Mesendoderm (in vitro differentiated cells): ENCODE results near the gene ELMOD3.

Experiments used
- DNase-seq: peaks from one replicate; pipeline ENCODE4 v3.0.0; 2013
- H2AK5ac ChIP-seq: 2 replicates; pipeline ENCODE4 v1.6.1; 2013; ENCODE audit warnings: low read length, inconsistent platforms
- H2BK120ac ChIP-seq: 2 replicates; pipeline ENCODE4 v1.6.1; 2013; ENCODE audit warnings: low read depth, mild to moderate bottlenecking, low read length, moderate library complexity, mixed read lengths
- H2BK15ac ChIP-seq: replicated peaks from 2 replicates; pipeline ENCODE4 v1.6.1; 2013; ENCODE audit warnings: low read depth, mild to moderate bottlenecking, moderate library complexity
- H2BK5ac ChIP-seq: 2 replicates; pipeline ENCODE4 v1.6.1; 2013; ENCODE audit warnings: low read length, inconsistent platforms
- H3K18ac ChIP-seq: 2 replicates; pipeline ENCODE4 v1.6.1; 2013; ENCODE audit warnings: mild to moderate bottlenecking, low read length, mixed read lengths
- H3K23ac ChIP-seq: one replicate; pipeline ENCODE4 v1.6.1; 2013; ENCODE audit warnings: low read length
- H3K27ac ChIP-seq: 2 replicates; pipeline ENCODE4 v1.5.1; 2013; ENCODE audit warnings: low read depth, mild to moderate bottlenecking, inconsistent platforms, low read length, moderate library complexity
- H3K27me3 ChIP-seq: 2 replicates; pipeline ENCODE4 v1.6.1; 2013; ENCODE audit warnings: low read length, control low read depth, mild to moderate bottlenecking, inconsistent platforms; ENCODE audit not compliant: insufficient read depth, poor library complexity
- H3K36me3 ChIP-seq: 2 replicates; pipeline ENCODE4 v1.6.1; 2013; ENCODE audit warnings: low read length, inconsistent platforms; ENCODE audit not compliant: control insufficient read depth, insufficient read depth
- H3K4ac ChIP-seq: one replicate; pipeline ENCODE4 v1.6.1; 2013; ENCODE audit warnings: low read depth, mild to moderate bottlenecking, low read length, moderate library complexity
- H3K4me1 ChIP-seq: 2 replicates; pipeline ENCODE4 v1.6.1; 2013; ENCODE audit warnings: low read depth, low read length, inconsistent platforms; ENCODE audit not compliant: control insufficient read depth
- H3K4me2 ChIP-seq: 2 replicates; pipeline ENCODE4 v1.6.1; 2013; ENCODE audit warnings: low read length
- H3K4me3 ChIP-seq: 2 replicates; pipeline ENCODE4 v1.5.1; 2013; ENCODE audit warnings: mild to moderate bottlenecking, low read length
- H3K56ac ChIP-seq: one replicate; pipeline ENCODE4 v1.6.1; 2013; ENCODE audit warnings: low read length
- H3K79me1 ChIP-seq: 2 replicates; pipeline ENCODE4 v1.6.1; 2013; ENCODE audit warnings: low read length, inconsistent platforms
- H3K79me2 ChIP-seq: 2 replicates; pipeline ENCODE4 v1.6.1; 2013; ENCODE audit warnings: mild to moderate bottlenecking, low read length; ENCODE audit not compliant: control insufficient read depth, insufficient read depth
- H3K9ac ChIP-seq: 2 replicates; pipeline ENCODE4 v1.6.1; 2013; ENCODE audit warnings: low read length, inconsistent platforms
- H4K5ac ChIP-seq: one replicate; pipeline ENCODE4 v1.6.1; 2013; ENCODE audit warnings: low read length
- H4K8ac ChIP-seq: one replicate; pipeline ENCODE4 v1.6.1; 2013; ENCODE audit warnings: low read depth, mild to moderate bottlenecking, control low read depth, low read length, moderate library complexity
- WGBS: extraction: QIAGEN DNeasy Blood & Tissue Kit; methylation state at CpG from one replicate; pipeline ENCODE4 v1.1.7; 2013; ENCODE audit warnings: low lambda C conversion rate, missing lambda C conversion rate; ENCODE audit not compliant: insufficient coverage; ENCODE audit errors: extremely low coverage; 5-methylcytosine and 5-hydroxymethylcytosine counted together

Gene ELMOD3

GRCh38 chr2:85390941-85391669 is 36.5 kb downstream of the ELMOD3 start:
- no peaks in the 10 kb centered on the region for H3K27me3 ChIP-seq
- H3K23ac ChIP-seq = no peak overlapping the region
- no peaks in the 10 kb centered on the region for H3K79me2 ChIP-seq
- no peak overlapping the region for H3K18ac ChIP-seq
- H3K4me3 ChIP-seq = no peak overlapping the region
- no peak overlapping the region for H3K9ac ChIP-seq
- no peak overlapping the region for H2BK5ac ChIP-seq
- no peak overlapping the region for H4K8ac ChIP-seq
- no peak overlapping the region for H3K4me2 ChIP-seq
- H3K4ac ChIP-seq = no peak overlapping the region
- WGBS = no CpG with 5 or more reads among the region's 11 CpGs
- no peak overlapping the region for H2BK15ac ChIP-seq
- H3K4me1 ChIP-seq = no peaks in the 10 kb centered on the region
- no peak overlapping the region for H4K5ac ChIP-seq
- no peak overlapping the region for H2AK5ac ChIP-seq
- H3K36me3 ChIP-seq = no peaks in the 10 kb centered on the region
- no peak overlapping the region for H2BK120ac ChIP-seq
- H3K56ac ChIP-seq = no peak overlapping the region
- no peaks in the 10 kb centered on the region for H3K79me1 ChIP-seq
- H3K27ac ChIP-seq = no peak overlapping the region
- peak; percentile 78 for DNase-seq

- Histone ChIP-seq H4K5ac (no peak overlapping the region), H3K56ac (no peak overlapping the region), H3K4me2 (no peak overlapping the region), H3K79me2 (no peaks in the 10 kb centered on the region), H3K9ac (no peak overlapping the region), H4K8ac (no peak overlapping the region), H3K4ac (no peak overlapping the region), H3K4me1 (no peaks in the 10 kb centered on the region), H3K36me3 (no peaks in the 10 kb centered on the region), H2AK5ac (no peak overlapping the region), H2BK15ac (no peak overlapping the region), H3K27ac (no peak overlapping the region), H3K4me3 (no peak overlapping the region), H2BK5ac (no peak overlapping the region), H3K79me1 (no peaks in the 10 kb centered on the region), H3K27me3 (no peaks in the 10 kb centered on the region), H2BK120ac (no peak overlapping the region), H3K23ac (no peak overlapping the region), H3K18ac (no peak overlapping the region)
- no peak for DNase-seq
- WGBS = no CpG with 5 or more reads among the region's 4 CpGs
Measured at GRCh38 chr2:85393836-85394235, 39.3 kb downstream of the ELMOD3 start.

GRCh38 chr2:85394261-85394681 is 39.7 kb downstream of the ELMOD3 start:
- Histone ChIP-seq H3K23ac (no peak overlapping the region), H3K4ac (no peak overlapping the region), H3K36me3 (no peaks in the 10 kb centered on the region), H3K4me3 (no peak overlapping the region), H4K8ac (no peak overlapping the region), H3K4me2 (no peak overlapping the region), H3K79me2 (no peaks in the 10 kb centered on the region), H3K27ac (no peak overlapping the region), H3K4me1 (no peaks in the 10 kb centered on the region), H3K18ac (no peak overlapping the region), H3K79me1 (no peaks in the 10 kb centered on the region), H2BK5ac (no peak overlapping the region), H3K9ac (no peak overlapping the region), H3K56ac (no peak overlapping the region), H2AK5ac (no peak overlapping the region), H2BK15ac (no peak overlapping the region), H2BK120ac (no peak overlapping the region), H3K27me3 (no peaks in the 10 kb centered on the region), H4K5ac (no peak overlapping the region)
- DNase-seq = no peak
- WGBS = no CpG with 5 or more reads among the region's 4 CpGs

- Histone ChIP-seq H2BK5ac (no peak overlapping the region), H3K4me3 (no peak overlapping the region), H3K79me1 (no peaks in the 10 kb centered on the region), H3K79me2 (no peaks in the 10 kb centered on the region), H3K9ac (no peak overlapping the region), H3K36me3 (no peaks in the 10 kb centered on the region), H3K27ac (no peak overlapping the region), H3K23ac (no peak overlapping the region), H3K4ac (no peak overlapping the region), H4K8ac (no peak overlapping the region), H2AK5ac (no peak overlapping the region), H3K27me3 (no peaks in the 10 kb centered on the region), H3K56ac (no peak overlapping the region), H4K5ac (no peak overlapping the region), H2BK120ac (no peak overlapping the region), H3K4me1 (no peaks in the 10 kb centered on the region), H3K4me2 (no peak overlapping the region), H2BK15ac (no peak overlapping the region), H3K18ac (no peak overlapping the region)
- no CpG with 5 or more reads among the region's 6 CpGs for WGBS
- no peak for DNase-seq
Measured at GRCh38 chr2:85394976-85395375, 40.4 kb downstream of the ELMOD3 start.

GRCh38 chr2:85395912-85396475 is 41.4 kb downstream of the ELMOD3 start:
- Histone ChIP-seq H3K4ac (no peak overlapping the region), H3K4me1 (no peaks in the 10 kb centered on the region), H3K79me1 (no peaks in the 10 kb centered on the region), H3K27me3 (no peaks in the 10 kb centered on the region), H2BK15ac (no peak overlapping the region), H3K79me2 (no peaks in the 10 kb centered on the region), H3K27ac (no peak overlapping the region), H2BK5ac (no peak overlapping the region), H3K18ac (no peak overlapping the region), H2BK120ac (no peak overlapping the region), H3K23ac (no peak overlapping the region), H3K56ac (no peak overlapping the region), H3K4me2 (no peak overlapping the region), H4K5ac (no peak overlapping the region), H3K9ac (no peak overlapping the region), H2AK5ac (no peak overlapping the region), H3K36me3 (no peaks in the 10 kb centered on the region), H4K8ac (no peak overlapping the region), H3K4me3 (no peak overlapping the region)
- DNase-seq = no peak
- no CpG with 5 or more reads among the region's 14 CpGs for WGBS
